ENCODE data around the gene PTK6.

Gene PTK6

GRCh38 chr20:63495741-63496595, 41.2 kb downstream of the PTK6 start (continued):
- TF ChIP-seq PRDM6 (tag by site-specific recombination; IDR thresholded peaks at IDR 0.05) (no peak), BCL11A (tag by site-specific recombination; IDR thresholded peaks at IDR 0.05; ENCODE audit: low read depth) (peak; percentile 12; the same call in 1 of the 2 replicates), ZBTB11 (tag by site-specific recombination; conservative IDR thresholded peaks at IDR 0.05; ENCODE audit: low read depth) (no peak), ZNF830 (tag by site-specific recombination; IDR thresholded peaks at IDR 0.05; ENCODE audit: low read depth) (no peak), AEBP2 (tag by site-specific recombination; IDR thresholded peaks at IDR 0.05; ENCODE audit: borderline replicate concordance) (no peak), REPIN1 (tag by site-specific recombination; IDR thresholded peaks at IDR 0.05; ENCODE audit: low read depth) (no peak), ZNF768 (tag by site-specific recombination; IDR thresholded peaks at IDR 0.05) (no peak), ZNF544 (tag by site-specific recombination; IDR thresholded peaks at IDR 0.05) (no peak), ZNF416 (tag by site-specific recombination; IDR thresholded peaks at IDR 0.05) (no peak), ZNF580 (tag by site-specific recombination; IDR thresholded peaks at IDR 0.05) (no peak), ZNF132 (tag by site-specific recombination; IDR thresholded peaks at IDR 0.05; ENCODE audit: borderline replicate concordance) (no peak), ZNF394 (tag by site-specific recombination; IDR thresholded peaks at IDR 0.05; ENCODE audit: borderline replicate concordance) (peak; percentile 98), KLF9 (tag by site-specific recombination; IDR thresholded peaks at IDR 0.05; ENCODE audit: low read depth) (peak; percentile 59; the same call in 1 of the 2 replicates), IKZF3 (tag by site-specific recombination; IDR thresholded peaks at IDR 0.05) (peak; percentile 42; the same call in 1 of the 2 replicates), ZFP69B (tag by site-specific recombination; IDR thresholded peaks at IDR 0.05) (no peak), ZNF266 (tag by site-specific recombination; IDR thresholded peaks at IDR 0.05; ENCODE audit: low read depth) (no peak), ZNF221 (tag by site-specific recombination; IDR thresholded peaks at IDR 0.05; ENCODE audit: borderline replicate concordance) (no peak), TSHZ1 (tag by site-specific recombination; IDR thresholded peaks at IDR 0.05; ENCODE audit: borderline replicate concordance) (no peak), ZNF175 (tag by site-specific recombination; IDR thresholded peaks at IDR 0.05) (no peak), ZNF548 (tag by site-specific recombination; IDR thresholded peaks at IDR 0.05) (no peak), ZNF362 (tag by site-specific recombination; IDR thresholded peaks at IDR 0.05) (no peak), ZNF223 (tag by site-specific recombination; IDR thresholded peaks at IDR 0.05) (no peak), ZNF623 (tag by site-specific recombination; IDR thresholded peaks at IDR 0.05) (no peak), ELK4 (IDR thresholded peaks at IDR 0.05; ENCODE audit: borderline replicate concordance, low read depth, low read length) (no peak)

Measured in HEK293 (cell line).